WTC11 (cell line): ENCODE results near the gene TES. TPM values are rescaled to one million over a fixed set of nuclear protein-coding genes. Genes with fewer than 3 reads are reported as not detected.

Experiments
- ATAC-seq: fragments of 200-7000 bp; cut with Tn5 transposase; 2 replicates; pipeline ENCODE4 v1.10.0; 2021; ENCODE audit warnings: mild to moderate bottlenecking, moderate library complexity
- CTCF ChIA-PET: fragments of 300-600 bp; sonication (Branson Sonifier 250); formaldehyde crosslinking; loops from one replicate; lab custom pipeline; 2021; ENCODE audit warnings: antibody characterized with exemption; lab: Charles Lee
- POLR2A ChIA-PET: fragments of 350-600 bp; sonication (Branson Sonifier 250); formaldehyde crosslinking; loops from one replicate; lab custom pipeline; 2021; ENCODE audit warnings: antibody characterized with exemption; lab: Charles Lee
- DNase-seq: peaks from one replicate; pipeline ENCODE4 v3.0.0; 2021; ENCODE audit warnings: low spot score
- H3K27ac Mint-ChIP-seq: 2 replicates; pipeline ENCODE4 v1.8.0; 2021; ENCODE audit warnings: mixed read lengths
- H3K27me3 Mint-ChIP-seq: 2 replicates; pipeline ENCODE4 v1.8.0; 2021; ENCODE audit warnings: low read depth, mild to moderate bottlenecking, moderate library complexity, mixed read lengths
- H3K36me3 Mint-ChIP-seq: 2 replicates; pipeline ENCODE4 v1.8.0; 2021; ENCODE audit warnings: mixed read lengths
- H3K4me1 Mint-ChIP-seq: 2 replicates; pipeline ENCODE4 v1.8.0; 2022; ENCODE audit warnings: mixed read lengths
- H3K4me3 Mint-ChIP-seq: 2 replicates; pipeline ENCODE4 v1.8.0; 2021; ENCODE audit warnings: mild to moderate bottlenecking, moderate library complexity, mixed read lengths
- H3K9me3 Mint-ChIP-seq: 2 replicates; pipeline ENCODE4 v1.8.0; 2021; ENCODE audit warnings: mixed read lengths
- ATF1 ChIP-seq: sonication (generic); formaldehyde crosslinking; IDR thresholded peaks from 2 replicates; pipeline ENCODE4 v1.8.1; 2023; ENCODE audit warnings: mild to moderate bottlenecking, moderate library complexity, missing genetic modification reagents
- ATF6 ChIP-seq: sonication (generic); formaldehyde crosslinking; IDR thresholded peaks from 2 replicates; pipeline ENCODE4 v1.8.1; 2023; ENCODE audit warnings: mild to moderate bottlenecking, missing genetic modification reagents
- CREM ChIP-seq: sonication (generic); formaldehyde crosslinking; IDR thresholded peaks from 2 replicates; pipeline ENCODE4 v1.8.1; 2022; ENCODE audit warnings: mild to moderate bottlenecking, missing genetic modification reagents, moderate library complexity
- ELF4 ChIP-seq: sonication (generic); formaldehyde crosslinking; IDR thresholded peaks from 2 replicates; pipeline ENCODE4 v1.8.1; 2022; ENCODE audit warnings: low read depth, mild to moderate bottlenecking, moderate library complexity, missing genetic modification reagents
- FOXJ3 ChIP-seq: sonication (generic); formaldehyde crosslinking; IDR thresholded peaks from 2 replicates; pipeline ENCODE4 v1.9.0; 2021; ENCODE audit warnings: missing genetic modification reagents, mild to moderate bottlenecking, borderline replicate concordance
- GABPB1 ChIP-seq: sonication (generic); formaldehyde crosslinking; IDR thresholded peaks from 2 replicates; pipeline ENCODE4 v1.8.1; 2023; ENCODE audit warnings: mild to moderate bottlenecking, missing genetic modification reagents
- GTF2I ChIP-seq: fragments of 250-450 bp; sonication (Bioruptor Pico); conservative IDR thresholded peaks from 2 replicates; pipeline ENCODE4 v1.4.0; 2021; ENCODE audit warnings: mild to moderate bottlenecking
- JUN ChIP-seq: sonication (generic); formaldehyde crosslinking; IDR thresholded peaks from 2 replicates; pipeline ENCODE4 v1.8.0; 2023; ENCODE audit warnings: mild to moderate bottlenecking, missing genetic modification reagents
- MYBL2 ChIP-seq: sonication (generic); formaldehyde crosslinking; IDR thresholded peaks from 2 replicates; pipeline ENCODE4 v1.8.1; 2023; ENCODE audit warnings: mild to moderate bottlenecking, moderate library complexity, missing genetic modification reagents
- NR2C2 ChIP-seq: sonication (generic); formaldehyde crosslinking; IDR thresholded peaks from 2 replicates; pipeline ENCODE4 v1.8.0; 2022; ENCODE audit warnings: mild to moderate bottlenecking, missing genetic modification reagents
- PREB ChIP-seq: sonication (generic); formaldehyde crosslinking; IDR thresholded peaks from 2 replicates; pipeline ENCODE4 v1.8.1; 2022; ENCODE audit warnings: mild to moderate bottlenecking, missing genetic modification reagents, moderate library complexity, borderline replicate concordance
- SMAD3 ChIP-seq: sonication (generic); formaldehyde crosslinking; IDR thresholded peaks from 2 replicates; pipeline ENCODE4 v1.8.0; 2022; ENCODE audit warnings: missing genetic modification reagents, mild to moderate bottlenecking, borderline replicate concordance
- TCF7 ChIP-seq: sonication (generic); formaldehyde crosslinking; IDR thresholded peaks from 2 replicates; pipeline ENCODE4 v1.8.0; 2022; ENCODE audit warnings: mild to moderate bottlenecking, low read depth, missing genetic modification reagents, moderate library complexity
- TP53 ChIP-seq: sonication (generic); formaldehyde crosslinking; IDR thresholded peaks from 2 replicates; pipeline ENCODE4 v1.8.1; 2023; ENCODE audit warnings: mild to moderate bottlenecking, missing genetic modification reagents
- ZBTB43 ChIP-seq: sonication (generic); formaldehyde crosslinking; IDR thresholded peaks from 2 replicates; pipeline ENCODE4 v1.8.1; 2023; ENCODE audit warnings: mild to moderate bottlenecking, missing genetic modification reagents
- ZMAT4 ChIP-seq: fragments of 250-450 bp; sonication (Bioruptor Pico); IDR thresholded peaks from 2 replicates; pipeline ENCODE4 v1.9.0; 2021; ENCODE audit warnings: mild to moderate bottlenecking
- ZNF121 ChIP-seq: sonication (generic); formaldehyde crosslinking; IDR thresholded peaks from 2 replicates; pipeline ENCODE4 v1.8.0; 2023; ENCODE audit warnings: missing genetic modification reagents
- ZNF138 ChIP-seq: sonication (generic); formaldehyde crosslinking; conservative IDR thresholded peaks from 2 replicates; pipeline ENCODE4 v1.8.1; 2022; ENCODE audit warnings: mild to moderate bottlenecking, moderate library complexity, missing genetic modification reagents
- ZNF219 ChIP-seq: sonication (generic); formaldehyde crosslinking; IDR thresholded peaks from 2 replicates; pipeline ENCODE4 v1.8.0; 2023; ENCODE audit warnings: missing genetic modification reagents, mild to moderate bottlenecking, borderline replicate concordance
- total RNA-seq: library from RNA; stranded (reverse); gene quantifications from 3 replicates; pipeline ENCODE4 v1.2.3, GENCODE V29; 2021
- TF ChIP-seq, protein P1 (sequence below): sonication (generic); formaldehyde crosslinking; IDR thresholded peaks from 2 replicates; pipeline ENCODE4 v1.8.1; 2023; ENCODE audit warnings: mild to moderate bottlenecking, missing genetic modification reagents, moderate library complexity
- TF ChIP-seq, protein P2 (sequence below): sonication (generic); formaldehyde crosslinking; IDR thresholded peaks from 2 replicates; pipeline ENCODE4 v1.8.0; 2022; ENCODE audit warnings: mild to moderate bottlenecking, missing genetic modification reagents
- TF ChIP-seq, protein P3 (sequence below): sonication (generic); formaldehyde crosslinking; IDR thresholded peaks from 2 replicates; pipeline ENCODE4 v1.8.1; 2022; ENCODE audit warnings: low read depth, missing genetic modification reagents, borderline replicate concordance
- TF ChIP-seq, protein P4 (sequence below): sonication (generic); formaldehyde crosslinking; IDR thresholded peaks from 2 replicates; pipeline ENCODE4 v1.8.0; 2022; ENCODE audit warnings: mild to moderate bottlenecking, missing genetic modification reagents

Gene TES
- total RNA-seq, 1 experiment from 2014 or later, result 48.5 TPM

GRCh38 chr7:116214921-116215320 is 4.6 kb downstream of the TES start (continued):
- TF ChIP-seq, protein P1, sequence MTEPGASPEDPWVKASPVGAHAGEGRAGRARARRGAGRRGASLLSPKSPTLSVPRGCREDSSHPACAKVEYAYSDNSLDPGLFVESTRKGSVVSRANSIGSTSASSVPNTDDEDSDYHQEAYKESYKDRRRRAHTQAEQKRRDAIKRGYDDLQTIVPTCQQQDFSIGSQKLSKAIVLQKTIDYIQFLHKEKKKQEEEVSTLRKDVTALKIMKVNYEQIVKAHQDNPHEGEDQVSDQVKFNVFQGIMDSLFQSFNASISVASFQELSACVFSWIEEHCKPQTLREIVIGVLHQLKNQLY (CRISPR knock-in tag), result no peak
- TF ChIP-seq ATF1 (CRISPR knock-in tag) (no peak), FOXJ3 (CRISPR knock-in tag) (no peak), ZBTB43 (CRISPR knock-in tag) (no peak)

- Mint-ChIP-seq H3K4me1 (peaks cover 41% of the 10 kb centered on the region), H3K36me3 (no peaks in the 10 kb centered on the region), H3K9me3 (no peaks in the 10 kb centered on the region), H3K4me3 (no peak overlapping the region), H3K27ac (no peak overlapping the region), H3K27me3 (no peaks in the 10 kb centered on the region)
- no peak for DNase-seq
- peak; percentile 23 for ATAC-seq
- CTCF ChIA-PET, result interaction anchor here (1.1 to 1.3 kb wide), 3 partner anchors 11 to 35 kb away, joined by 3 to 5 read pairs (median 3); no protein-coding TSS in a partner anchor
- POLR2A ChIA-PET, result no interaction called here
- no peak for TF ChIP-seq CREM (CRISPR knock-in tag)
- no peak for TF ChIP-seq NR2C2 (CRISPR knock-in tag)
- no peak for TF ChIP-seq JUN (CRISPR knock-in tag)
- TF ChIP-seq, protein P2, sequence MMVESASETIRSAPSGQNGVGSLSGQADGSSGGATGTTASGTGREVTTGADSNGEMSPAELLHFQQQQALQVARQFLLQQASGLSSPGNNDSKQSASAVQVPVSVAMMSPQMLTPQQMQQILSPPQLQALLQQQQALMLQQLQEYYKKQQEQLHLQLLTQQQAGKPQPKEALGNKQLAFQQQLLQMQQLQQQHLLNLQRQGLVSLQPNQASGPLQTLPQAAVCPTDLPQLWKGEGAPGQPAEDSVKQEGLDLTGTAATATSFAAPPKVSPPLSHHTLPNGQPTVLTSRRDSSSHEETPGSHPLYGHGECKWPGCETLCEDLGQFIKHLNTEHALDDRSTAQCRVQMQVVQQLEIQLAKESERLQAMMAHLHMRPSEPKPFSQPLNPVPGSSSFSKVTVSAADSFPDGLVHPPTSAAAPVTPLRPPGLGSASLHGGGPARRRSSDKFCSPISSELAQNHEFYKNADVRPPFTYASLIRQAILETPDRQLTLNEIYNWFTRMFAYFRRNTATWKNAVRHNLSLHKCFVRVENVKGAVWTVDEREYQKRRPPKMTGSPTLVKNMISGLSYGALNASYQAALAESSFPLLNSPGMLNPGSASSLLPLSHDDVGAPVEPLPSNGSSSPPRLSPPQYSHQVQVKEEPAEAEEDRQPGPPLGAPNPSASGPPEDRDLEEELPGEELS, result no peak
- TF ChIP-seq ZNF121 (CRISPR knock-in tag), result no peak
- TF ChIP-seq ZMAT4, result no peak
- TF ChIP-seq, protein P1 (CRISPR knock-in tag), result no peak
- TF ChIP-seq GTF2I, result no peak
- TF ChIP-seq GABPB1 (CRISPR knock-in tag), result no peak
- no peak for TF ChIP-seq SMAD3 (CRISPR knock-in tag)
- TF ChIP-seq, protein P3, sequence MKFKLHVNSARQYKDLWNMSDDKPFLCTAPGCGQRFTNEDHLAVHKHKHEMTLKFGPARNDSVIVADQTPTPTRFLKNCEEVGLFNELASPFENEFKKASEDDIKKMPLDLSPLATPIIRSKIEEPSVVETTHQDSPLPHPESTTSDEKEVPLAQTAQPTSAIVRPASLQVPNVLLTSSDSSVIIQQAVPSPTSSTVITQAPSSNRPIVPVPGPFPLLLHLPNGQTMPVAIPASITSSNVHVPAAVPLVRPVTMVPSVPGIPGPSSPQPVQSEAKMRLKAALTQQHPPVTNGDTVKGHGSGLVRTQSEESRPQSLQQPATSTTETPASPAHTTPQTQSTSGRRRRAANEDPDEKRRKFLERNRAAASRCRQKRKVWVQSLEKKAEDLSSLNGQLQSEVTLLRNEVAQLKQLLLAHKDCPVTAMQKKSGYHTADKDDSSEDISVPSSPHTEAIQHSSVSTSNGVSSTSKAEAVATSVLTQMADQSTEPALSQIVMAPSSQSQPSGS (CRISPR knock-in tag), result no peak
Measured at GRCh38 chr7:116215551-116215950, 5.2 kb downstream of the TES start.

DNA sequence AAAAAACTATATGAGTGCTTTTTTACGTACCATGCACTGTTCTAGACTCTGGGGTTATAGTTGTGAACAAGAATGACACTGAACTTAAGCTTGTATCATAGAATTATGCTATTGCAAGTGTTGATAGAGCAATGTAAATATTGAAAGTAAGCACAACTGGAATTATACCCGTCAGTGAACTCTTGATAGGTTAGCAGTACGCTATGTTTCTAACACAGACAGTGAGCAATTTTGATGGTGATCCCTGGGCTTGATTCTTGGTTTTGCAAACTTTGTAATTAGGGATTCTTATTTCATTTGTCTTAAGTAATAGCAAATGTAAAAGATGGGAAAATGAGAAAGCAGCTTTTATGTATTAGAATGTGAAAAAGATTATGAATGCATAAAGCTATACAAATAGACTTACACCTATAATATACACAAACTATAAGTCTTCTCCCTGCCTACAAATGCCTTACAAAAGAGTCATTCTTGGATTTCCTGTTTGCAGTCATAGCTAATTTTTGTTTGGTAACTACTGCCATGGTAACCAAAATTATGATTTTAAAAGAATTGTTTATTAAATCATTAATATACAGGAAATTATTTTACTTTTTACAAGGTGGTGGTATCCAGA is 6.7 kb downstream of the TES start:
- no peak for ATAC-seq
- no peak overlapping the region for H3K27ac Mint-ChIP-seq
- TF ChIP-seq TCF7 (CRISPR knock-in tag), result no peak
- TF ChIP-seq TP53 (CRISPR knock-in tag), result no peak
- TF ChIP-seq ZNF219 (CRISPR knock-in tag), result no peak
- TF ChIP-seq, protein P4, sequence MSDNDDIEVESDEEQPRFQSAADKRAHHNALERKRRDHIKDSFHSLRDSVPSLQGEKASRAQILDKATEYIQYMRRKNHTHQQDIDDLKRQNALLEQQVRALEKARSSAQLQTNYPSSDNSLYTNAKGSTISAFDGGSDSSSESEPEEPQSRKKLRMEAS (CRISPR knock-in tag), result no peak
- no peak for TF ChIP-seq ELF4 (CRISPR knock-in tag)
- no peak for TF ChIP-seq ZNF138 (CRISPR knock-in tag)
- TF ChIP-seq ATF6 (CRISPR knock-in tag), result no peak
- no peak for TF ChIP-seq MYBL2 (CRISPR knock-in tag)
- TF ChIP-seq PREB (CRISPR knock-in tag), result no peak

More for the DNA sequence above, 6.7 kb downstream of the TES start:
- Mint-ChIP-seq H3K4me1 (peaks cover 32% of the 10 kb centered on the region), H3K27me3 (no peaks in the 10 kb centered on the region), H3K4me3 (no peak overlapping the region), H3K9me3 (no peaks in the 10 kb centered on the region), H3K36me3 (no peaks in the 10 kb centered on the region)
- no peak for DNase-seq
- ChIA-PET POLR2A (no interaction called here), CTCF (interaction anchor here (1.4 to 1.5 kb wide), 2 partner anchors 9 to 37 kb away, joined by 3 to 5 read pairs; no protein-coding TSS in a partner anchor)
